Keratinocyte (primary cell): ENCODE measurements around the gene DCAF15. TPM values are rescaled to one million over a fixed set of nuclear protein-coding genes. Genes with fewer than 3 reads are reported as not detected.

Source experiments
- DNase-seq: peaks from one replicate; pipeline ENCODE4 v3.0.0-alpha.2; 2011; ENCODE audit warnings: low read depth, missing footprints, low spot score
- FAIRE-seq: peaks from 2 replicates; lab custom pipeline; 2011; peaks lifted over from hg19 to GRCh38; lab: Jason Lieb, UNC
- H2AFZ ChIP-seq: 2 replicates; pipeline ENCODE4 v1.6.0; 2012; ENCODE audit warnings: low read length, control low read depth, inconsistent platforms; ENCODE audit not compliant: control insufficient read depth
- H3K27ac ChIP-seq: 2 replicates; pipeline ENCODE4 v1.5.1; 2011; ENCODE audit warnings: low read length; ENCODE audit not compliant: control insufficient read depth, insufficient read depth
- H3K27me3 ChIP-seq: 3 replicates; pipeline ENCODE4 v1.6.0; 2011; ENCODE audit warnings: low read length; ENCODE audit not compliant: control insufficient read depth, insufficient read depth; ENCODE audit errors: extremely low read depth
- H3K36me3 ChIP-seq, 2 experiments: 2 replicates in 1 of 2; 3 replicates in 1 of 2; pipeline ENCODE4 v1.5.1; 2011; ENCODE audit warnings: low read length in 2 of 2, mild to moderate bottlenecking in 1 of 2; ENCODE audit not compliant: control insufficient read depth in 2 of 2, insufficient read depth in 2 of 2; ENCODE audit errors: extremely low read depth in 1 of 2
- H3K4me1 ChIP-seq: 3 replicates; pipeline ENCODE4 v1.5.1; 2011; ENCODE audit warnings: low read length; ENCODE audit not compliant: control insufficient read depth, insufficient read depth; ENCODE audit errors: extremely low read depth
- H3K4me2 ChIP-seq: 3 replicates; pipeline ENCODE4 v1.6.0; 2011; ENCODE audit warnings: low read depth, low read length; ENCODE audit not compliant: control insufficient read depth, insufficient read depth; ENCODE audit errors: extremely low read depth
- H3K4me3 ChIP-seq, 3 experiments: fragments of 200-600 bp in 1 of 3; sonication (generic) in 1 of 3; 2 replicates in 2 of 3; 3 replicates in 1 of 3; pipeline ENCODE4 v1.5.1; 2011 to 2016; ENCODE audit warnings: low read length in 3 of 3, mild to moderate bottlenecking in 3 of 3, control low read depth in 2 of 3, inconsistent platforms in 1 of 3, low read depth in 1 of 3, mixed read lengths in 1 of 3, mixed run types in 1 of 3, moderate library complexity in 1 of 3; ENCODE audit not compliant: control insufficient read depth in 2 of 3, insufficient read depth in 2 of 3; ENCODE audit errors: extremely low read depth in 1 of 3
- H3K79me2 ChIP-seq: 2 replicates; pipeline ENCODE4 v1.6.0; 2012; ENCODE audit warnings: low read length; ENCODE audit not compliant: control insufficient read depth, insufficient read depth
- H3K9ac ChIP-seq: 3 replicates; pipeline ENCODE4 v1.6.0; 2011; ENCODE audit warnings: low read length; ENCODE audit not compliant: control insufficient read depth, insufficient read depth; ENCODE audit errors: extremely low read depth
- H3K9me1 ChIP-seq: 3 replicates; pipeline ENCODE4 v1.6.0; 2011; ENCODE audit warnings: low read length; ENCODE audit not compliant: control insufficient read depth, insufficient read depth; ENCODE audit errors: extremely low read depth
- H3K9me3 ChIP-seq: 2 replicates; pipeline ENCODE4 v1.5.1; 2012; ENCODE audit warnings: low read depth, low read length; ENCODE audit not compliant: control insufficient read depth
- H4K20me1 ChIP-seq: 3 replicates; pipeline ENCODE4 v1.6.0; 2011; ENCODE audit warnings: low read length; ENCODE audit not compliant: control insufficient read depth, insufficient read depth; ENCODE audit errors: extremely low read depth
- CTCF ChIP-seq, 3 experiments: IDR thresholded peaks in 1 of 3; conservative IDR thresholded peaks in 1 of 3; optimal IDR thresholded peaks in 1 of 3; 2 replicates in 2 of 3; 3 replicates in 1 of 3; pipeline versions ENCODE3 to v1.5.1; 2011; ENCODE audit warnings: low read length in 3 of 3, mild to moderate bottlenecking in 3 of 3, moderate library complexity in 2 of 3, control low read depth in 1 of 3, inconsistent platforms in 1 of 3; ENCODE audit not compliant: insufficient read depth in 2 of 3; ENCODE audit errors: extremely low read depth in 1 of 3
- EZH2 ChIP-seq: IDR thresholded peaks from one replicate; pipeline ENCODE4 v1.6.1; 2012; ENCODE audit warnings: inconsistent platforms, mild to moderate bottlenecking, low read length, moderate library complexity
- dilution Hi-C: fragments of 300-500 bp; cut with MboI; formaldehyde crosslinking; loops from one replicate; pipeline ENCODE4 v1.7.0; 2020; ENCODE audit warnings: low sequenced_read_pairs; ENCODE audit not compliant: extremely low pct_ligation_motif_present
- polyA plus RNA-seq, 5 experiments: library from polyadenylated mRNA; depleted of rRNA in 3 of 5; stranded (reverse) in 3 of 5; stranded (forward) in 1 of 5; unstranded in 1 of 5; fragments of >200 nt; gene quantifications; 1 replicate in 1 of 5; 2 replicates in 3 of 5; 3 replicates in 1 of 5; pipeline versions ENCODE4 v1.2.1 to v1.2.3, GENCODE V29; 2011 to 2012; ENCODE audit warnings: missing spikeins in 2 of 5, low read depth in 1 of 5, low replicate concordance in 1 of 5

The DCAF15 gene
- polyA plus RNA-seq, 1 donor (not counting 4 experiments of a cell fraction or from before 2014, with no cell fraction given) = 15.1 TPM

- FAIRE-seq (peak; percentile 32), DNase-seq (no peak)
- H3K4me3 ChIP-seq = no peak overlapping the region
- no peaks in the 10 kb centered on the region for H4K20me1 ChIP-seq
- dilution Hi-C loops = no loop called here
- no peaks in the 10 kb centered on the region for H3K79me2 ChIP-seq
- no peaks in the 10 kb centered on the region for H3K9me1 ChIP-seq
- no peak overlapping the region for H3K9ac ChIP-seq
- H3K27me3 ChIP-seq = peaks cover 5% of the 10 kb centered on the region
- H3K36me3 ChIP-seq = no peaks in the 10 kb centered on the region
- no peaks in the 10 kb centered on the region for H3K9me3 ChIP-seq
- no peak overlapping the region for H2AFZ ChIP-seq
- H3K4me2 ChIP-seq = no peak overlapping the region
- peaks cover 11% of the 10 kb centered on the region for H3K4me1 ChIP-seq
- TF ChIP-seq CTCF (optimal IDR thresholded peaks at IDR 0.05 in 1 of 3, IDR thresholded peaks at IDR 0.05 in 1 of 3, conservative IDR thresholded peaks at IDR 0.05 in 1 of 3; ENCODE audit: extremely low read depth in 1 of 3, insufficient read depth in 2 of 3, low read length in 3 of 3) = no peak
- no peak for TF ChIP-seq EZH2
- H3K27ac ChIP-seq = no peak overlapping the region
These were observed 10.2 kb upstream of the DCAF15 start for GRCh38 chr19:13942023-13942684.

- TF ChIP-seq CTCF (optimal IDR thresholded peaks at IDR 0.05 in 1 of 3, IDR thresholded peaks at IDR 0.05 in 1 of 3, conservative IDR thresholded peaks at IDR 0.05 in 1 of 3; ENCODE audit: extremely low read depth in 1 of 3, insufficient read depth in 2 of 3, low read length in 3 of 3) (no peak), EZH2 (no peak)
- no peaks in the 10 kb centered on the region for H3K27me3 ChIP-seq
- no peak overlapping the region for H3K4me3 ChIP-seq
- H3K4me2 ChIP-seq = no peak overlapping the region
- no peaks in the 10 kb centered on the region for H4K20me1 ChIP-seq
- no peak overlapping the region for H3K9ac ChIP-seq
- no peaks in the 10 kb centered on the region for H3K36me3 ChIP-seq
- H3K9me3 ChIP-seq = no peaks in the 10 kb centered on the region
- no peak overlapping the region for H2AFZ ChIP-seq
- H3K4me1 ChIP-seq = peaks cover 11% of the 10 kb centered on the region
- H3K79me2 ChIP-seq = no peaks in the 10 kb centered on the region
- H3K9me1 ChIP-seq = no peaks in the 10 kb centered on the region
- DNase-seq (peak; percentile 45), FAIRE-seq (peak; percentile 79)
- dilution Hi-C loops = no loop called here
- H3K27ac ChIP-seq = no peak overlapping the region
These were observed 5.9 kb upstream of the DCAF15 start for GRCh38 chr19:13946414-13946813.
